Transverse colon (tissue), 4 donors: Measurements from ENCODE around the gene MYO5B. TPM values are rescaled to one million over a fixed set of nuclear protein-coding genes. Genes with fewer than 3 reads are reported as not detected.
A peak's percentile ranks its signal among the peaks of the same experiment; 100 is the strongest.

Experiments used
- DNase-seq: peaks from one replicate; pipeline ENCODE4 v3.0.0-alpha.2; 2019
- H3K27ac ChIP-seq, 4 donors: fragments of 200-600 bp; sonication (generic); 2 replicates each; pipeline ENCODE4 v1.5.1; 2016 to 2018; ENCODE audit warnings: inconsistent platforms in 4 of 4
- H3K27me3 ChIP-seq: fragments of 200-600 bp; sonication (generic); 2 replicates; pipeline ENCODE4 v1.5.1; 2017; ENCODE audit warnings: inconsistent platforms
- H3K36me3 ChIP-seq, 4 donors: fragments of 200-600 bp; sonication (generic); 2 replicates each; pipeline ENCODE4 v1.5.1; 2017 to 2019; ENCODE audit warnings: inconsistent platforms in 4 of 4
- H3K4me1 ChIP-seq, 4 donors: fragments of 200-600 bp; sonication (generic); 2 replicates each; pipeline ENCODE4 v1.5.1; 2017 to 2020; ENCODE audit warnings: inconsistent platforms in 4 of 4
- H3K4me3 ChIP-seq, 4 donors: fragments of 200-600 bp; sonication (generic); 1 replicate in 1 of 4; 2 replicates in 3 of 4; pipeline versions ENCODE4 v1.5.1 to v1.6.1; 2017 to 2019; ENCODE audit warnings: inconsistent platforms in 4 of 4
- H3K9me3 ChIP-seq, 2 donors: fragments of 200-600 bp; sonication (generic); 2 replicates each; pipeline ENCODE4 v1.5.1; 2017 to 2019; ENCODE audit warnings: inconsistent platforms in 2 of 2
- CTCF ChIP-seq, 5 experiments: fragments of 200-600 bp in 3 of 5; fragments of 450-650 bp in 2 of 5; sonication (generic) in 3 of 5; IDR thresholded peaks; 1 replicate in 2 of 5; 2 replicates in 3 of 5; pipeline ENCODE4 v1.5.1; 2016 to 2017; ENCODE audit warnings: antibody characterized with exemption in 5 of 5, inconsistent platforms in 3 of 5, mild to moderate bottlenecking in 2 of 5, moderate library complexity in 1 of 5
- EP300 ChIP-seq: sonication (generic); formaldehyde crosslinking; IDR thresholded peaks from one replicate; pipeline ENCODE4 v1.6.1; 2017; ENCODE audit warnings: antibody characterized with exemption, low read depth
- POLR2A ChIP-seq: fragments of 450-650 bp; IDR thresholded peaks from one replicate; pipeline ENCODE4 v1.6.1; 2016; ENCODE audit warnings: antibody characterized with exemption, mild to moderate bottlenecking, moderate library complexity
- POLR2AphosphoS5 ChIP-seq, 3 donors: sonication (generic); formaldehyde crosslinking; IDR thresholded peaks; one replicate each; pipeline ENCODE4 v1.6.1; 2016; ENCODE audit warnings: antibody characterized with exemption in 3 of 3
- WGBS, 2 donors: methylation state at CpG; one replicate each; pipeline ENCODE4 v1.1.5; 2018; ENCODE audit warnings: low coverage in 1 of 2; 5-methylcytosine and 5-hydroxymethylcytosine counted together
- in situ Hi-C, 4 donors: fragments of 200-750 bp; cut with MboI; loops; one replicate each; pipeline versions ENCODE4 v1.15.0 to v1.15.1; 2017; ENCODE audit warnings: low sequenced_read_pairs in 3 of 4, low pct_ligation_motif_present in 1 of 4, low pct_unique_long_range_greater_than_20kb in 1 of 4
- intact Hi-C: fragments of 100-400 bp; cut with DNase I; formaldehyde crosslinking; loops from one replicate; pipeline ENCODE4 v1.15.1; 2023; ENCODE audit warnings: low total_unique reads
- total RNA-seq, 4 donors: library from RNA; depleted of rRNA; stranded (reverse); fragments of >200 nt; gene quantifications; one replicate each; pipeline ENCODE4 v1.1.0, GENCODE V29; 2016

The MYO5B gene
- total RNA-seq, 4 donors from 2014 or later = 96.7 to 144 (median 114) TPM

- Histone ChIP-seq H3K4me3 (no peak overlapping the region), H3K27ac (no peak overlapping the region), H3K27me3 (no peaks in the 10 kb centered on the region), H3K36me3 (no peaks in the 10 kb centered on the region), H3K4me1 (no peaks in the 10 kb centered on the region), H3K9me3 (no peaks in the 10 kb centered on the region)
- in situ Hi-C loops (no loop called here), intact Hi-C loops (no loop called here)
- WGBS, 2 donors = 78% methylated on average over 4 of the region's 4 CpGs; no CpG with 5 or more reads in 1 of the 2 donors
- no peak for TF ChIP-seq POLR2AphosphoS5 (IDR thresholded peaks at IDR 0.05)
- DNase-seq = no peak
Measured at GRCh38 chr18:49904871-49905555, 289.9 kb downstream of the MYO5B start.

- Histone ChIP-seq H3K9me3 (no peaks in the 10 kb centered on the region), H3K36me3 (no peaks in the 10 kb centered on the region), H3K4me3 (no peak overlapping the region), H3K27me3 (no peaks in the 10 kb centered on the region), H3K4me1 (no peaks in the 10 kb centered on the region), H3K27ac (no peak overlapping the region)
- intact Hi-C loops (no loop called here), in situ Hi-C loops (no loop called here)
- WGBS, 2 donors = 83 to 92% methylated on average over 2 to 6 of the region's 6 CpGs
- TF ChIP-seq CTCF (IDR thresholded peaks at IDR 0.05) (no peak), POLR2A (no peak), POLR2AphosphoS5 (IDR thresholded peaks at IDR 0.05) (no peak), EP300 (no peak)
- DNase-seq = no peak
Measured at GRCh38 chr18:49901862-49902340, 293.0 kb downstream of the MYO5B start.

GRCh38 chr18:49899657-49900330 lies 295.2 kb downstream of the MYO5B start:
- no peaks in the 10 kb centered on the region for H3K27me3 ChIP-seq
- no peaks in the 10 kb centered on the region for H3K4me1 ChIP-seq
- H3K27ac ChIP-seq = no peak overlapping the region
- H3K36me3 ChIP-seq = no peaks in the 10 kb centered on the region
- TF ChIP-seq CTCF (IDR thresholded peaks at IDR 0.05) = no peak
- no peak for TF ChIP-seq POLR2AphosphoS5 (IDR thresholded peaks at IDR 0.05)
- TF ChIP-seq POLR2A = no peak
- no peak for TF ChIP-seq EP300
- in situ Hi-C loops (no loop called here), intact Hi-C loops (no loop called here)
- no peak for DNase-seq
- 51 to 52% methylated on average over 4 to 5 of the region's 5 CpGs for WGBS, 2 donors
- H3K9me3 ChIP-seq = no peaks in the 10 kb centered on the region
- no peak overlapping the region for H3K4me3 ChIP-seq

GRCh38 chr18:49898421-49898820 lies 296.5 kb downstream of the MYO5B start:
- Histone ChIP-seq H3K27ac (no peak overlapping the region), H3K9me3 (no peaks in the 10 kb centered on the region), H3K36me3 (no peaks in the 10 kb centered on the region), H3K4me1 (no peaks in the 10 kb centered on the region), H3K4me3 (no peak overlapping the region), H3K27me3 (no peaks in the 10 kb centered on the region)
- no peak for TF ChIP-seq EP300
- TF ChIP-seq POLR2AphosphoS5 (IDR thresholded peaks at IDR 0.05) = no peak
- no peak for TF ChIP-seq POLR2A
- TF ChIP-seq CTCF (IDR thresholded peaks at IDR 0.05) = no peak
- intact Hi-C loops (no loop called here), in situ Hi-C loops (no loop called here)
- peak; percentile 24 for DNase-seq
- 50 to 56% methylated on average over 5 to 7 of the region's 7 CpGs for WGBS, 2 donors
